Activated T-cell treated with anti-CD3 and anti-CD28 coated beads for 1 hour (primary cell): Measurements from ENCODE around the gene GEMIN2.
"Not testable (repeated sequence)": the region's sequence is repeated elsewhere in the genome, so short reads cannot be mapped to it uniquely, and the experiment has no call there.

Source experiments
- DNase-seq: peaks from one replicate; pipeline ENCODE4 v3.0.0-alpha.2; 2020; ENCODE audit warnings: low read depth

The GEMIN2 gene

GRCh38 chr14:39109893-39110715 lies 4.0 kb upstream of the GEMIN2 start:
- DNase-seq = no peak

GRCh38 chr14:39113685-39114072 lies 444 bp upstream of the GEMIN2 start:
- DNase-seq = no peak

- no peak for DNase-seq
Observed at GRCh38 chr14:39122330-39123138, 8.4 kb downstream of the GEMIN2 start.

- DNase-seq = not testable (repeated sequence)
Observed at GRCh38 chr14:39137835-39138234, 23.7 kb downstream of the GEMIN2 start.

GRCh38 chr14:39138440-39138839 lies 24.3 kb downstream of the GEMIN2 start:
- no peak for DNase-seq

GRCh38 chr14:39140170-39140569 lies 26.0 kb downstream of the GEMIN2 start:
- no peak for DNase-seq

- not testable (repeated sequence) for DNase-seq
Observed at GRCh38 chr14:39141623-39142022, 27.5 kb downstream of the GEMIN2 start.

- DNase-seq = not testable (repeated sequence)
Observed at GRCh38 chr14:39143226-39143625, 29.1 kb downstream of the GEMIN2 start.

- DNase-seq = no peak
Observed at GRCh38 chr14:39145266-39145966, 31.3 kb downstream of the GEMIN2 start.

- DNase-seq = no peak
Observed at GRCh38 chr14:39154594-39155189, 40.6 kb downstream of the GEMIN2 start.

- DNase-seq = no peak
Observed at GRCh38 chr14:39157491-39157890, 43.4 kb downstream of the GEMIN2 start.

GRCh38 chr14:39158222-39158858 lies 44.2 kb downstream of the GEMIN2 start:
- DNase-seq = no peak

GRCh38 chr14:39160494-39160893 lies 46.4 kb downstream of the GEMIN2 start:
- DNase-seq = no peak

- not testable (repeated sequence) for DNase-seq
Observed at GRCh38 chr14:39167797-39168320, 53.7 kb downstream of the GEMIN2 start.

GRCh38 chr14:39168591-39168990 lies 54.5 kb downstream of the GEMIN2 start:
- no peak for DNase-seq

GRCh38 chr14:39169541-39169900 lies 55.4 kb downstream of the GEMIN2 start:
- DNase-seq = no peak

GRCh38 chr14:39173198-39173597 lies 59.1 kb downstream of the GEMIN2 start:
- no peak for DNase-seq

- DNase-seq = peak; percentile 87
Observed at GRCh38 chr14:39174560-39175444, 60.7 kb downstream of the GEMIN2 start, which contains the start of gene PNN. TSS of gene PNN (plus strand) at chr14:39175254. CDS start at chr14:39175280, 26 bp downstream.

- peak; percentile 20 for DNase-seq
Observed at GRCh38 chr14:39175445-39176262, 61.5 kb downstream of the GEMIN2 start.
